NCI-H82 (cell line): Measurements from ENCODE around the gene CFAP70.

Source experiments
- DNase-seq: peaks from one replicate; lab custom pipeline; 2025; lab: John Stamatoyannopoulos, UW

CFAP70 gene

DNA sequence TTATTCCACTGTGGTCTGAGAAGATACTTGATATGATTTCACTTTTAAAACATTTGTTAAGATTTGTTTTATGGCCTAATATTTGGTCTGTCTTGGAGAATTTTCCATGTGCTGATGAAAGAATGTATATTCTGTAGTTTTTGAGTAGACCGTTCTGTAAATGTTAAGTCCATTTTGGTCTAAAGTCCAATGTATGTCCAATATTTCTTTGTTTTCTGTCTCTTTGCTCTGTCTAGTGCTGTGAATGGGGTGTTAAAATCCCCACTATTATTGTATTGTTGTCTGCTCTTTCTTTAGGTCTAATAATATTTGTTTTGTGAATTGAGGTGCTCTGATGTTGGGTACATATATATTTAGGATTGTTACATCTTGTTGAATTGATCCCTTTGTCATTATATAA is 142.9 kb downstream of the CFAP70 start:
- DNase-seq: no peak

DNA sequence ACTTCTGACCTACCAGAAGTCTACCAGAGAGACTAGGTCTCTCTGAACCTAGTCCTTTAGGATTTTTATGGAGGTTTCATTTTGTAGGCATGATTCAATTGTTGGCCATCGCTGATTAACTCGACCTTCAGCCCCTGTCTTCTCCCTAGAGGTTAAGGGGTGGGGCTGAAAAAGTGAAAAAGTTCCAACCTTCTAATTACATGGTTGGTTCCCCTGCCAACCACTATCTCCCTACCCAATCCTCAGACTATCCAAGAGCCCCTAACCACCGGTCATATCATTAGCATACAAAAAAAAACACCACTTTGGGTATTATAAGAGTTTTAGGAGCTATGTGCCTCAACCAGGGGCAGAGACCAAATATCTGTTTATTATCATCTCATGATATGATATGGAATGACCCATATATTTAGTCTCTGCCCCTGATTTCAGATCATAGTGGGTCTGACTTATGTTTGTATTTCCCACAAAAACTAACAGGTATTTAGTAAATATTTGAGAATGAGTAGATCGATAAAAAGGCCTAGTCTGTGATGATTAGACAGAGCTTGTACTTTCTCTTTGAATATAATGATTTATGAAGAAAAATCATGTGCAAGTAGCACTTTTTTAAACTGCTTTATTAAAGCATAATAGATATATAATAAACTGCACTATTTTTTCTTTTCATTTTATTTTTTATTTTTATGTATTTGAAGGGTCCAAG is 147.4 kb downstream of the CFAP70 start:
- no peak for DNase-seq

DNA sequence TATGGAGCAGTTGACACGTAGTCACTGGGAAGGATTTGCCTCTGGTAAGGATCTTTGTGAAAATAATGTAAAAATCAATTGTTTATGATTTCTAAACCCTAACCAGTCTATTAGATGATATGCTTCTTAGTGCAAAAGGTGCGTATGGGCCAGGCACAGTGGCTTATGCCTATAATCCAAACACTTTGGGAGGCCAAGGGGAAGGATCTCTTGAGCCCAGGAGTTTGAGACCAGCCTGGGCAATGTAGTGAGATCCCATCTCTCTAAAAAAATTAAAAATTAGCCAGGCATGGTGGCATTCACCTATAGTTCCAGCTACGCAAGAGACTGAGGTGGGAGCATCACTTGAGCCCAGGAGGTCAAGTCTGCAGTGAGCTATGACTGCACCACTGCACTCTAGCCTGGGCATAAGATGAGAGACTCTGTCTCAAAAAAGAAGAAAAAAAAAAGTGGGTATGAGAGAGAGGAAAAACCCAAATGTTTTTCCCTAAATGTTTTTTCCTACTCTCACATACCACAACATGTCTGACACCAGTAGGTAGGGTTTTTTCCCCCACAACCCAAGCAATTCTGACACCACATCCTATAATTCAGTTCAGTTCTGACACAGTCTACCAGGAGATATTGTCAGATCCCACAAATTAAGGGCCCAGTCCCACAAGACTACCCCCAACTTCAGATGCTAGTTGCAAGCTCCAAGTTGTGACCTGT is 148.1 kb downstream of the CFAP70 start:
- DNase-seq: no peak

DNA sequence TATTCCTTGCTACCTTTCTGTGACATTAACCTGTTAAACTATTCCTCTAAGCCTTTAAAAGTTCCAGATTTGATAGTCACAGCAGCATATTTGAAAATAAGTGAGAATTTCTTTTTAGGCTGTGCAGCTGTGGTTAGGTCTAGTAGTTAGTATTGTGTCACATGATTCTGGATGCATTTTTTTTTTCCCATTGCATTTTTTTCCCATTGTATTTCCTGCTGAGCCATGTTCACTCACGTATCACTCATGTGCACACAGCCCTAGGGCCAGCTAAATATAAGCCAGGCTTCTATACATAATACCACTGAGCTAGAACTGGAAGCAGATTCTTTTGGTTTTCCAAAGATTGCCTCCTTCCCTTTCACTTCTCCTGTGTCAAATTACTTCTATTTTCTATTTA is 149.0 kb downstream of the CFAP70 start:
- DNase-seq: no peak

DNA sequence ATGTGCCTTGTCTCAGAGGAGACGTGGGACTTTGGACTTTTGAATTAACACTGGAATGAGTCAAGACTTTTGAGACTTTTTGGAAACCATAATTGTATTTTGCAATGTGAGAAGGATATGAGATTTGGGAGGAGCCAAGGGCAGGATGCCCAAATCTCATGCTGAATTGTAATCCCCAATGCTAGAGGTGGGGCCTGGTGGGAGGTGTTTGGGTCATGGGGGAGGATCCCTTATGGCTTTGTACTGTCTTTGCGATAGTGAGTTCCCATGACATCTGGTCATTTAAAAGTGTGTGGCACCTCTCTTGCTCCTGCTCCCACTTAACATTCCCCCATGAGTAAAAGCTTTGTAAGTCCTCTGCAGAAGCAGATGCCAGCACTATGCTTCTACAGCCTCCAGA is 150.8 kb downstream of the CFAP70 start:
- peak; percentile 15 for DNase-seq

DNA sequence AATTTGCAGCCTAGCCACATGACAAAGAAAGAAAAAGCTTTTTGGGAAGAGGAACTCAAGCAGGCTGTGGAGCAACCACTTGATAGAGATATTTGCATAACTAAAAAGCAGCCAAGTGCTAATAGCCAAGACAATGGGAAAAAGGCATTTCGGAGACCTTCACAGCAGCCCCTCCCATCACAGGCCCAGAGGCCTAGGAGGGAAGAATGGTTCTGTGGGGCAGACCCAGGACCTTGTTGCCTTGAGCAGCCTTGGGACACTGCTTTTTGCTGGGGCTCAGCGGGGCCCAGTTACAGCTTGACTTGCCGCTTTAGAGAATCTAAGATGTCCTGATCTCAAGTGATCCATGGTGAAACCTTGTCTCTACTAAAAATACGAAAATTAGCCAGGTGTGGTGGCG is 152.3 kb downstream of the CFAP70 start:
- no peak for DNase-seq

DNA sequence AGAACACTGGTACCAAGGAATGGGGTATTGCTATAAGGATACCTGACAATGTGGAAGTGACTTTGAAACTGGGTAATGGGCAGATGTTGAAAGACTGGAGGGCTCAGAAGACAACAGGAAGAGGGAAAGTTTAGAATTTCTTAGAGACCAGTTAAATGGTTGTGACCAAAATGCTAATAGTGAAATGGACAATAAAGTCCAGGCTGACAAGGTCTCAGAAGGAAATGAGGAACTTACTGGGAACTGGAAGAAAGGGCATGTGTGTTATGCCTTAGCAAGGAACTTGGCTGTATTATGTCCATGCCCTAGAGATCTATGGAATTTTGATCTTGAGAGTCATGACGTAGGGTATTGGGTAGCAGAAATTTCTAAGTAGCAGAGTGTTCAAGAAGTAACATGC is 152.8 kb downstream of the CFAP70 start:
- DNase-seq: no peak

DNA sequence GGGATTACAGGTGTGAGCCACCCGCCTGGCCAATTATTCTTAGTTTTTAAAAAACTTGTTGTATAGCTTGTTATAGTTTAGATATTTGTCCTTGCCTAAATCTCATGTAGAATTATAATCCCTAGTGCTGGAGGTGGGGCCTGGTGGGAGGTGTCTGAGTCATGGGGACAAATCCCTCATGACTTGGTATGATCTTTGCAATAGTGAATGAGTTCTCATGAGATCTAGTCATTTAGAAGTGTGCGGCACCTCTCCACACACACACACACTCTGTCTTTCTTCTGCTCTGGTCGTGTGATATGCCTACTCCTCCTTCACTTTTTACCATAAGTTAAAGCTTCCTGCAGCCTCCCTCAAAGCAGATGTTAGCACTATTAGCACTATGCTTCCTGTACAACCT is 153.6 kb downstream of the CFAP70 start:
- DNase-seq: no peak
